HepG2 (cell line): ENCODE measurements around the gene JSRP1. TPM values are rescaled to one million over a fixed set of nuclear protein-coding genes. Genes with fewer than 3 reads are reported as not detected.

Experiments used
- CCDC6 ChIP-seq: sonication (generic); formaldehyde crosslinking; IDR thresholded peaks from 2 replicates; pipeline ENCODE4 v1.8.1; 2022; ENCODE audit warnings: mild to moderate bottlenecking, missing genetic modification reagents, moderate library complexity
- CEBPG ChIP-seq: IDR thresholded peaks from 2 replicates; pipeline ENCODE4 v1.6.1; 2016
- DR1 ChIP-seq: sonication (generic); formaldehyde crosslinking; IDR thresholded peaks from 2 replicates; pipeline ENCODE4 v1.8.0; 2021; ENCODE audit warnings: mild to moderate bottlenecking, missing genetic modification reagents, inconsistent platforms
- FOSL2 ChIP-seq: sonication (generic); formaldehyde crosslinking; IDR thresholded peaks from 2 replicates; pipeline ENCODE4 v1.4.0; 2020; ENCODE audit warnings: missing genetic modification reagents
- GATA4 ChIP-seq: sonication (generic); IDR thresholded peaks from 2 replicates; pipeline ENCODE4 v1.6.1; 2016; ENCODE audit warnings: antibody characterized with exemption, low read depth, borderline replicate concordance
- GATAD1 ChIP-seq: IDR thresholded peaks from 2 replicates; pipeline ENCODE4 v1.6.1; 2016; ENCODE audit warnings: missing genetic modification reagents, missing compliant biosample characterization
- HNRNPL ChIP-seq: fragments of 200-400 bp; formaldehyde crosslinking; IDR thresholded peaks from 2 replicates; pipeline ENCODE4 v1.6.1; 2017; ENCODE audit warnings: mild to moderate bottlenecking, low read depth, low read length
- KMT2A ChIP-seq: sonication (generic); formaldehyde crosslinking; IDR thresholded peaks from 2 replicates; pipeline ENCODE4 v1.4.0; 2020; ENCODE audit warnings: missing genetic modification reagents
- MIER3 ChIP-seq: IDR thresholded peaks from 2 replicates; pipeline ENCODE4 v1.6.1; 2016; ENCODE audit warnings: missing compliant biosample characterization, borderline replicate concordance
- MYC ChIP-seq: sonication (generic); formaldehyde crosslinking; IDR thresholded peaks from 2 replicates; pipeline ENCODE4 v1.9.0; 2021; ENCODE audit warnings: missing genetic modification reagents, borderline replicate concordance
- PAX8 ChIP-seq: sonication (generic); formaldehyde crosslinking; IDR thresholded peaks from 2 replicates; pipeline ENCODE4 v1.8.0; 2022; ENCODE audit warnings: mild to moderate bottlenecking, missing genetic modification reagents, borderline replicate concordance
- RFX1 ChIP-seq: fragments of 450-650 bp; IDR thresholded peaks from 2 replicates; pipeline ENCODE4 v1.6.1; 2017
- RXRB ChIP-seq: IDR thresholded peaks from 2 replicates; pipeline ENCODE4 v1.6.1; 2016; ENCODE audit warnings: borderline replicate concordance, missing genetic modification reagents, missing compliant biosample characterization
- SALL2 ChIP-seq: sonication (generic); formaldehyde crosslinking; IDR thresholded peaks from 2 replicates; pipeline ENCODE4 v1.8.1; 2023; ENCODE audit warnings: mild to moderate bottlenecking, missing genetic modification reagents, inconsistent platforms
- SIN3A ChIP-seq: IDR thresholded peaks from 2 replicates; pipeline ENCODE4 v1.6.1; 2011; ENCODE audit warnings: low read depth, mild to moderate bottlenecking, control low read depth, low read length, borderline replicate concordance
- SPEN ChIP-seq: sonication (generic); formaldehyde crosslinking; IDR thresholded peaks from 2 replicates; pipeline ENCODE4 v1.5.1; 2020; ENCODE audit warnings: low read depth, mild to moderate bottlenecking, missing genetic modification reagents
- TCF12 ChIP-seq, 2 experiments: fragments of 450-650 bp in 1 of 2; sonication (generic) in 1 of 2; formaldehyde crosslinking in 1 of 2; IDR thresholded peaks; 2 replicates each; pipeline versions ENCODE4 v1.6.1 to v1.8.0; 2017 to 2022; ENCODE audit warnings: antibody characterized with exemption in 1 of 2, mild to moderate bottlenecking in 1 of 2, missing genetic modification reagents in 1 of 2, moderate library complexity in 1 of 2
- TEAD3 ChIP-seq: optimal IDR thresholded peaks from 2 replicates; pipeline ENCODE3; 2016; ENCODE audit warnings: borderline replicate concordance
- ZNF326 ChIP-seq: sonication (generic); formaldehyde crosslinking; IDR thresholded peaks from 2 replicates; pipeline ENCODE4 v1.4.0; 2020; ENCODE audit warnings: missing genetic modification reagents, borderline replicate concordance
- ZNF446 ChIP-seq: sonication (generic); formaldehyde crosslinking; IDR thresholded peaks from 2 replicates; pipeline ENCODE4 v1.5.0; 2020; ENCODE audit warnings: mild to moderate bottlenecking, missing genetic modification reagents
- ZNF616 ChIP-seq: sonication (generic); formaldehyde crosslinking; IDR thresholded peaks from 2 replicates; pipeline ENCODE4 v1.5.0; 2020; ENCODE audit warnings: low read depth, mild to moderate bottlenecking, missing genetic modification reagents
- ZNF670 ChIP-seq: sonication (generic); formaldehyde crosslinking; IDR thresholded peaks from 2 replicates; pipeline ENCODE4 v1.8.0; 2022; ENCODE audit warnings: mild to moderate bottlenecking, missing genetic modification reagents, borderline replicate concordance
- polyA plus RNA-seq, 8 experiments: library from polyadenylated mRNA; depleted of rRNA in 3 of 8; stranded (reverse) in 7 of 8; unstranded in 1 of 8; fragments of >200 nt; fragmentation: Illumina TruSeq in 4 of 8; extraction: Trizol in 4 of 8; gene quantifications; 2 replicates each; pipeline versions ENCODE4 v1.2.1 to v1.2.3, GENCODE V29; 2011 to 2016; ENCODE audit warnings: low read depth in 4 of 8, missing spikeins in 1 of 8, mixed read lengths in 1 of 8; ENCODE audit not compliant: insufficient read depth in 1 of 8
- total RNA-seq, 5 experiments: library from RNA; depleted of rRNA; stranded (reverse); fragments of >200 nt; fragmentation: Illumina TruSeq; extraction: Trizol; gene quantifications; 2 replicates each; pipeline ENCODE4 v1.2.3, GENCODE V29; 2016; ENCODE audit warnings: low read depth in 1 of 5
- TF ChIP-seq, protein P1 (sequence below): sonication (generic); formaldehyde crosslinking; IDR thresholded peaks from 2 replicates; pipeline ENCODE4 v1.4.0; 2020; ENCODE audit warnings: missing genetic modification reagents, mild to moderate bottlenecking, borderline replicate concordance
- TF ChIP-seq, protein P2 (sequence below): sonication (generic); formaldehyde crosslinking; IDR thresholded peaks from 2 replicates; pipeline ENCODE4 v1.5.0; 2020; ENCODE audit warnings: mild to moderate bottlenecking, missing genetic modification reagents

Gene JSRP1
- total and polyA plus RNA-seq, 2 of the 13 experiments (the other 11 are each of a cell fraction or from before 2014, with no cell fraction given), result 0.16 to 0.38 TPM

DNA sequence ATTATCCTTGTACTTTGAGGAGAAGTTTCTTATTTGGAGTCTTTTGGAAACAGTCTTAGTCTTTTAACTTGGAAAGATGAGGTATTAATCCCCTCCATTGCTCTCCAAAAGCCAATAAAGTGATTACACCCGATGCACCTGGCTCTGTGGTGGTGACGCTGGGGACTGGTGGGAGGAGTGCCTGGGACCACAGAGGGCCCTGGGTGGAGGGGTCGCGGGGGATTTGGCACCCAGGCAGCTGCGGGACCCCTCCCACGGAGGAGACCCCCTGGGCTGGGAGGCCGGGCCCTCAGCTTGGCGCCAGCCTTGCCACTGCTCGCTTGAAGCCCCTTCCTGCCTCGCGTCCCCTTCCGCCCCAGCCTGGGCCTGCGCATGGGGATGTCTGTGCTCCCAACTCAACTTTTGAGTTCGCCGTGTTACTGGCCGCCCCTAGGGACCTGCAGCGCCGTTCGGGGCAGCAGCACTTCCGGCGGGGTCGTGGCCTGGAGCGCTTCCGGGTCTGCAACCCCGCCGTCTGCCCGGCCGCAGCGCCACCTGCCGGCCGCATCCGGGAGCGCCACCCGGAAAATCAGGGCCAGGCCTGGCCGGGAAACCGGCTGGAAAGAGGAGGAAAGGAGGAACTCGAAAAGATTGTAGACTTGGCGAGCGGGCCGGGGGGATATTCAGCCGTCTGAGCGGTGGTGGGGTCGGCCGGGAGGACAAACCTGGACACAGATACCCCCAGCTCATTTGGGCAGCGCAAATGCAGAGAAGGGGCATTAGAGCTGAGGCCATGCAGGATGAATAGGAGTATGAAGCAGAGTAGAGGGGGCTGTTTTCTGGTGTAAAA is 17.4 kb upstream of the JSRP1 start (continued):
- TF ChIP-seq HNRNPL (peak; percentile 69; the same call in 1 of the 2 replicates), ZNF326 (CRISPR knock-in tag) (peak; percentile 92; the same call in 1 of the 2 replicates), GATAD1 (peak; percentile 83), GATA4 (no peak), RFX1 (no peak), DR1 (no peak), PAX8 (CRISPR knock-in tag) (peak; percentile 58; the same call in 1 of the 2 replicates), TEAD3 (CRISPR knock-in tag) (peak; percentile 56), ZNF670 (CRISPR knock-in tag) (peak; percentile 64; the same call in 1 of the 2 replicates), SPEN (CRISPR knock-in tag) (peak; percentile 64), TCF12 (IDR thresholded peaks at IDR 0.05) (no peak), TCF12 (CRISPR knock-in tag; IDR thresholded peaks at IDR 0.05) (no peak), CEBPG (CRISPR knock-in tag) (peak; percentile 27), MIER3 (CRISPR knock-in tag) (peak; percentile 57; the same call in 1 of the 2 replicates), ZNF446 (CRISPR knock-in tag) (peak; percentile 16; the same call in 1 of the 2 replicates), SIN3A (peak; percentile 32; the same call in 1 of the 2 replicates), KMT2A (CRISPR knock-in tag) (peak; percentile 86), CCDC6 (peak; percentile 47; the same call in 1 of the 2 replicates), SALL2 (CRISPR knock-in tag) (peak; percentile 52; the same call in 1 of the 2 replicates), FOSL2 (CRISPR knock-in tag) (peak; percentile 54; the same call in 1 of the 2 replicates), MYC (CRISPR knock-in tag) (peak; percentile 60; the same call in 1 of the 2 replicates), RXRB (peak; percentile 62; the same call in 1 of the 2 replicates), ZNF616 (CRISPR knock-in tag) (0 out of 2 replicates have a peak, but pooled peaks have one; percentile 29)
- TF ChIP-seq, protein P1, sequence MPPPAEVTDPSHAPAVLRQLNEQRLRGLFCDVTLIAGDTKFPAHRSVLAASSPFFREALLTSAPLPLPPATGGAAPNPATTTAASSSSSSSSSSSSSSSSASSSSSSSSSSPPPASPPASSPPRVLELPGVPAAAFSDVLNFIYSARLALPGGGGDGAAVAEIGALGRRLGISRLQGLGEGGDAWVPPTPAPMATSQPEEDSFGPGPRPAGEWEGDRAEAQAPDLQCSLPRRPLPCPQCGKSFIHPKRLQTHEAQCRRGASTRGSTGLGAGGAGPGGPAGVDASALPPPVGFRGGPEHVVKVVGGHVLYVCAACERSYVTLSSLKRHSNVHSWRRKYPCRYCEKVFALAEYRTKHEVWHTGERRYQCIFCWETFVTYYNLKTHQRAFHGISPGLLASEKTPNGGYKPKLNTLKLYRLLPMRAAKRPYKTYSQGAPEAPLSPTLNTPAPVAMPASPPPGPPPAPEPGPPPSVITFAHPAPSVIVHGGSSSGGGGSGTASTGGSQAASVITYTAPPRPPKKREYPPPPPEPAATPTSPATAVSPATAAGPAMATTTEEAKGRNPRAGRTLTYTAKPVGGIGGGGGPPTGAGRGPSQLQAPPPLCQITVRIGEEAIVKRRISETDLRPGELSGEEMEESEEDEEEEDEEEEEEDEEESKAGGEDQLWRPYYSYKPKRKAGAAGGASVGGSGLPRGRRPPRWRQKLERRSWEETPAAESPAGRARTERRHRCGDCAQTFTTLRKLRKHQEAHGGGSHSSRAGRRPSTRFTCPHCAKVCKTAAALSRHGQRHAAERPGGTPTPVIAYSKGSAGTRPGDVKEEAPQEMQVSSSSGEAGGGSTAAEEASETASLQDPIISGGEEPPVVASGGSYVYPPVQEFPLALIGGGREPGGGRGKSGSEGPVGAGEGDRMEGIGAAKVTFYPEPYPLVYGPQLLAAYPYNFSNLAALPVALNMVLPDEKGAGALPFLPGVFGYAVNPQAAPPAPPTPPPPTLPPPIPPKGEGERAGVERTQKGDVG, result peak; percentile 77; the same call in 1 of the 2 replicates
- TF ChIP-seq, protein P2, sequence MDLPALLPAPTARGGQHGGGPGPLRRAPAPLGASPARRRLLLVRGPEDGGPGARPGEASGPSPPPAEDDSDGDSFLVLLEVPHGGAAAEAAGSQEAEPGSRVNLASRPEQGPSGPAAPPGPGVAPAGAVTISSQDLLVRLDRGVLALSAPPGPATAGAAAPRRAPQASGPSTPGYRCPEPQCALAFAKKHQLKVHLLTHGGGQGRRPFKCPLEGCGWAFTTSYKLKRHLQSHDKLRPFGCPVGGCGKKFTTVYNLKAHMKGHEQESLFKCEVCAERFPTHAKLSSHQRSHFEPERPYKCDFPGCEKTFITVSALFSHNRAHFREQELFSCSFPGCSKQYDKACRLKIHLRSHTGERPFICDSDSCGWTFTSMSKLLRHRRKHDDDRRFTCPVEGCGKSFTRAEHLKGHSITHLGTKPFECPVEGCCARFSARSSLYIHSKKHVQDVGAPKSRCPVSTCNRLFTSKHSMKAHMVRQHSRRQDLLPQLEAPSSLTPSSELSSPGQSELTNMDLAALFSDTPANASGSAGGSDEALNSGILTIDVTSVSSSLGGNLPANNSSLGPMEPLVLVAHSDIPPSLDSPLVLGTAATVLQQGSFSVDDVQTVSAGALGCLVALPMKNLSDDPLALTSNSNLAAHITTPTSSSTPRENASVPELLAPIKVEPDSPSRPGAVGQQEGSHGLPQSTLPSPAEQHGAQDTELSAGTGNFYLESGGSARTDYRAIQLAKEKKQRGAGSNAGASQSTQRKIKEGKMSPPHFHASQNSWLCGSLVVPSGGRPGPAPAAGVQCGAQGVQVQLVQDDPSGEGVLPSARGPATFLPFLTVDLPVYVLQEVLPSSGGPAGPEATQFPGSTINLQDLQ (CRISPR knock-in tag), result 0 out of 2 replicates have a peak, but pooled peaks have one; percentile 51
